HG02938 (cell line): Measurements from ENCODE around the gene FOXD1.
"Not testable (repeated sequence)": the region's sequence is repeated elsewhere in the genome, so short reads cannot be mapped to it uniquely, and the experiment has no call there.

Source experiments
- ATAC-seq: cut with Tn5 transposase; IDR thresholded peaks from one replicate; pipeline ENCODE4 v1.9.1; 2021; ENCODE audit warnings: mild to moderate bottlenecking, moderate library complexity; ENCODE audit not compliant: unreplicated experiment

Gene FOXD1

GRCh38 chr5:73464016-73464745 lies 15.6 kb upstream of the FOXD1 start:
- ATAC-seq: no peak

DNA sequence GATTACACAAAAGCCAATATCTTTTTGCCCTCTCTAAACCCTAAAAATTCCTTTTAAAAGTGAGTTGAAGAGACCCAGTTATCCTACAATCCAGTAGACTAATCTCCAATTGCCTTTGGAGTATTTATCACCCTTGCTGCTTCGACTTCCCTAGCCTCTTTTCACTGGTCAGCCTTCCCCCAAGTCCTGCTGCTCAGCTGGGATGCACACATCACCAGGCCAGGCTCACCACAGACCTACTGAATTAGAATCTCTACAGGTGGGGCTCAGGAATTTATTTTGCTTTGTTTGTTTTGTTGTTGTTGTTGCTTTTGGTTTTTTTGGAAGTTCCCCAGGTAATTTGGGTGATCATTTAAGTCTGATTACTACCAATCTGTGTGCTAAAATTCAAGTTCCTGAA lies 11.6 kb upstream of the FOXD1 start:
- no peak for ATAC-seq

DNA sequence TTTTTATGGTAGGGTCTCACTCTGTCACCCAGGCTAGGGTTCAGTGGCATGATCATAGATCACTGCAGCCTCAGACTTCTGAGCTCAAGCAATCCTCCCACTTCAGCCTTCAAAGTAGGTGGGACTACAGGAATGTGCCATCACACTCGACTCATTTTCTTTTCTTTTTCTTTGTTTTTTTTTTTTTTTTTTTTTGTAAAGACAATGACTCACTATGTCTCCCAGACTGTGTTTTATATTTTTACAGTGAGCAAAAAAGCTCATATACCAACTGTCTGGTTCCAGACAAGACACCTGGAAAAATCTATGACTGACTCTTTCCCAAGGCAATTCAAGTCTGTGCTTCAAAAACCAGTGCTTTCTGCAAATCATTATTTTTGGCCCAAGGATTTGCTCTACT lies 10.8 kb upstream of the FOXD1 start:
- ATAC-seq: no peak

- not testable (repeated sequence) for ATAC-seq
These were observed 7.9 kb upstream of the FOXD1 start for GRCh38 chr5:73456462-73456861.

- no peak for ATAC-seq
These were observed 5.9 kb upstream of the FOXD1 start for GRCh38 chr5:73454379-73455036.

- ATAC-seq: no peak
These were observed 3.6 kb upstream of the FOXD1 start for GRCh38 chr5:73452215-73452614.

- no peak for ATAC-seq
These were observed 2.9 kb upstream of the FOXD1 start for GRCh38 chr5:73451224-73452130.

DNA sequence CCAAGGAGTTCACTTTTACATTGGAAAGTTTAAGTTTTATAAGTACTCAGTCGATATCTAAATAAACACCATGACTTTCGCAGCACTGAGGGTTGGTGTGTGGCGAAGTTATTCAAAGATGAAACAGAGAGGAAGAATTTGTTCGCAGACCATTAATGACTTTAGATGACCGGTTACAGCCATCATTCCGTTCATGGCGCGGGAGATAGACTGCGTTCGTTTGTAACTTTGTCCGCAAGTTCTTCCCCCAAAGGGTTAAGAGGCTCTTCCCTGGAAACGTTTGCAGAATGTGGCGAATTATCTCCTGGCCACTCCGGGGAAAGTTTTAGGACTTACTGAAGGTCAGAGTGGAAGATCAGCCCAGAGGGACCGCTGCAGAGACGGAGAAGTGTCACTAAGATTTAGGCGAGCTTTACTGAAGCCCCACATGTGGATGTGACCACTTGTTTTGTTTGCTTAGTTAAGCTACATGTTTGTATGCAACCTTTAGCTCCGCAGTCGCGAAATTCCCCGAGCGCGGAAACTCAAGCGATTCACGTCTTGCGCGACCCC lies 2.2 kb upstream of the FOXD1 start:
- no peak for ATAC-seq

DNA sequence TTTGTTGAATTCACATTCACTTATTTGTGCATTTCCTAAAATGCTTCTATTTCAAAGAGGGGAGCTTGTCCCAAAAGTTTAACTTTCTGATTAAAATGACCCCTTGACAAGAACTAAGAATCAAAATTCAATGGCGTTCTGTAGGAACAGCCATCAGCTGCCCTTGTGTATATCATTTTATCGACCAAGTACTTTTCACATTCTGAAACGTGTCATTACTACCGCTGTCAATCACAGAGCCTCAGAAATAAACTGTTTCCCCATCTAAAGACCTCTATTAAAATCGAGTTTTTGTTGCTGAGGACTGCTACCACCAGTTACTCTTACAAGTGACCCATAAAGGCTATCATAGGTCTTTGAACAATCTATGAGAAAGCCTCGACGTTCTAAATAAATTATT lies 1.6 kb upstream of the FOXD1 start:
- no peak for ATAC-seq

DNA sequence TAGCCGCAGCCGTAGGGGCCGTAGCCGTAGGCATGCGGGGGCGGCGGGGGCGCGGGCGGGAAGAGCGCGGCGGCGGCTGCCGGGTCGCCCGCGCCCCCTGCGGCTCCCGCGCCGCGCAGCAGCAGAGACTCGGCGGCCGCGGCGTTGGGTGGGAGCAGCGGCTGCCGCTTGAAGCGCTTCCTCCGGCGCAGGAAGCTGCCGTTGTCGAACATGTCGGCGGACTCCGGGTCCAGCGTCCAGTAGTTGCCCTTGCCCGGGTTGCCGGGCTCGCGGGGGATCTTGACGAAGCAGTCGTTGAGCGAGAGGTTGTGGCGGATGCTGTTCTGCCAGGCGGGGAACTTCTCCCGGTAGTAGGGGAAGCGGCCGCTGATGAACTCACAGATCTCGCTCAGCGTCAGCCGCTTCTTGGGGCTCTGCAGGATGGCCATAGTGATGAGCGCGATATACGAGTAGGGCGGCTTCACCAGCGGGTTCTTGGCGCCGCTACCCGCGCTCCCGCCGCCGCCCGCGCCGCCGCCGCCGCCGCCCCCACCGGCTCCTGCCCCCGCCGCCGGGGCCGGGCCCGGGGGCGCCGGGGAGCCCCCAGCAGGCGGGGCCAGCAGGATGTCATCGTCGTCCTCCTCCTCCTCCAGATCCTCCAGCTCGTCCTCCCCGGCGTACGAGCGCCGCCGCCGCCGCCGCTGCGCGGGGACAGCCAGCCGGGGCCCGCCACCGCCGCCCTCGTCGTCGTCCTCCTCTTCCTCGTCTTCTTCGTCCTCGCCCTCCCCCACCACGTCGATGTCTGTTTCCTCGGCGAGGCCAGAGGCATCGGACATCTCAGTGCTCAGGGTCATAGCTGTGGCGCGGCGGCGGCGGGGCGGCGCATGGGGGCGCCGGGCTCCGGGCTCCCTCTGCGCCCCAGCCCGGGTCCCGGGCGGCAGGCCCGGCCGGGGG lies 781 bp downstream of the FOXD1 start:
- no peak for ATAC-seq

DNA sequence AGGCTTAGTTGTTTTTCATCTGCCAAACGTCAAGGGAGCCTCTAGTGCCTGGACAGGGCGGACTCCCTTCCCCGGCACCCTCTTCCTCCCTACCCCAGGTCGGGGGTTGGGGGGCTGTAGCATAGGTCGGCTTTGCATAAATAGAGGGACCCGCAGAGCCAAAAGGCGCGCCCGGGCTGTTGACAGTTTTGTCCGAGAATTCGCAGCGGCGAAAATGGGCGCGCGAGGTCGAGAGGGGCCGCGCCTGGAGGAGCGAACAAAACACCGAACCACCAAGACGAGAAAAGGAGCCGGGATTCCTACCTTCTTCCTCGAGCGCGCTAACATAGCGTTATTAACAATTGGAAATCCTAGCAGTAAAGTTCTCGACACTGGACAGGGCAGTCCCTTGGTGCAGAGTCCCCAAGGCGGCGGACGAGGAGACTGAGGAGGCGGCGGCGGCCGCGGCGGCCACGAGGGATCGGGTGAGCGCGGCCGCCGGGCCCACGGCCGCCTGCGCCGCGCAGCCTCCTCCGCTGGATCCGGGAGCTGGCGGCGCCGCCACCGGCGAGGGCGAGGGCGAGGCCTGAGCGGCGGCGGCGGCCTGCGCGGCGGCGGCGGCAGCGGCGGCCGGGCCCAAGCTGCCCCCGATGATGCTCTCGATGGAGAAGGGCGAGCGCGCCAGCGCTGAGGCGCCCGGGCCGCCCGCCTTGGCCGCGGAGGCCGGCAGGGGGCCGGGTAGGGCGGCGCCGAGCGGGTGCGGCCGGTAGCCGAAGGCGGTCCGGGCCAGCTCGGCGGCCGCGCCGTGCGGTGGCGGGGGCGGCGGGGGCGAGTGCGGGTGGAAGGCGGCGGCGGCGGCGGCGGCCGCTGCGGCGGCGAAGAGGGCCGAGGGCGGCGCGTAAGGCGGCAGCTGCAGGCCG lies 1.7 kb downstream of the FOXD1 start:
- ATAC-seq: no peak

GRCh38 chr5:73445665-73446630 lies 2.6 kb downstream of the FOXD1 start:
- ATAC-seq: no peak

GRCh38 chr5:73444499-73445438 lies 3.8 kb downstream of the FOXD1 start:
- ATAC-seq: no peak

DNA sequence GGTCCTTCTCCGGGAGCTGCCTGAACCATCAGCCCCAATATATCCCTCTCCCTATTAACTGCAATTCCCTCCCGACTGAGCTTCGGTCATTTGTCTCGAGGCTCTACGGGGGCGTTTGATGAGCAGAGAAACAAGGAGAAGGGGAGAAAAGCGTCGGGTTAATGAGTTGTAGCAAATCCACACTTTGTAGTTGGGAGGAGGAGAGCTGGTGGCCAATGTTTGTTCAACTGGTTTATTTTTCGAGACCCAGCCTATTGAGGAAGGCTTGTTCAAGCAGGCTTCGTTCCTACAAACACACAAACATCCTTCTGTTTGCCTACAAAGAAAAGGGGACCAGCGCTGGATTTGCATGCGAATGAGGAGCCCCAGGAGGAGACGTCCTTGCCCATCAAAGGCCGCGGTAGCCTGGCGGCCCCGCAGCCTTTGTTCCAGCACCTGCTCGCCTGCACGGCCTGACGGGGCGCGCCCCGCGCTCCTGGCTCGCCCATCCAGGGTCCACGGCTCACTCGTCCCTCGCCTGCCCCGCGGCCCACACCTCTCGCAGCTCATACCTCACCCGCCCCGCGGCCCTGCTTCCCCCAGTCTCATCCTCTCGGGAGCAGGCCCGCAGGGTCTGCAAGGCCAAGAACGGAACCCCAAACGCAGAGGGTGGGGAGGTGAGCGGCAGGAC lies 4.6 kb downstream of the FOXD1 start:
- ATAC-seq: no peak

DNA sequence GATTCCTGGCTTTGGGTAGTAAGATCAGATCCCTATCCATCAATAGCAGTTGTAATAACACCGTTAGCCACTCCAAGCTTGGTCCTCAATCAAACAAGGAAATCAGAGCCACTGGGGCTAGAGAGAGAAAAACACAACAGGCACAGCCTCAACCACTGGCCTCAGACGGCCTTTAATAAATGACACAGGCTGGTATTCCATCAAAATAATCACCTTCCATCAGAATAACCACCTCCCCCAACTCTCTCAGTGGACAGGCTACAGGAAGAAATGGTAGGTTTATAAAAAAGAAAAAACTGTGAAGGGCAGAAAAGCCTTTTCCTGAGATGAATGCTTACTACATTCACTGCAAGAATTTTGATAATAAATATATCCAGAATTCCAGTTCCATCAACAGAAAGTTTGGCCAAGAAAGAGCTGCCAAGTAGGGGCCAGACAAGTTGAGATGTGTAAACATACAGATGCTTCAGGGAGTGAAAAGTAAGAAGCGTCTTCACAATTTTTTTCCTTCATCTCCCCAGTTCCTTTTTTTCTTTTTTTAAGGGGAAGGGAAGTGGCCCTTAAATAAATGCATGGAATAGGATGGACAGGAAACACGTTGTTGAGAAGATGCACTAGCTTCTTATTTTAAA lies 5.5 kb downstream of the FOXD1 start:
- ATAC-seq: no peak

DNA sequence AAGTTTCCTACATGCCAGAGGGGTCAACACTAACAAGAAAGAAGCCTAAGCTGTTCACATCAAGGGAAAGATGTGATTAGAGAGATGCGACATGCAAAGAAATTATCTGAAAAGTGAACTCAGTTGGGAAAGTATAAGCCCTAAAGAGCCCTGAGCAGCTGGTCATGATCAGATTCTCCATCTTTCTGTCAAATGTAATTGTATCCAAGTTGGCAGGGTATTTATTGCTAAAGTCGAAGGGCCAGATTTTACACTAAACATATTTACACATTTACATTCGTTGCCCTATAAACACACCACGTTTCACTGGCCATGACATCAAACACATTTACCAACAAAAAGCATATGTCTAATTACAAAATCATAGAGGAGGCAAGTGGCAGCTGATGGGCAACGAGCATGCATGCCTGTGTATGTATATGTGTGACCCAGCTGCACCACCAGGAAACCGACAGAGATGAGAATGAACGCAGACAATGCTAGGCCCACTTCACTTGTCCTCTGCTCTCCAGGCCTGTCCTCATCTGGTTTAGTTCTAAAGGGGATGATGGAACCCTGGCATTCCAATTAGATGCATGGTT lies 6.3 kb downstream of the FOXD1 start:
- ATAC-seq: no peak
